ENCODE measurements around the gene EMC10.

GRCh38 chr19:50465986-50466705, 10.2 kb upstream of the EMC10 start:
- TF ChIP-seq CTCF (conservative IDR thresholded peaks at IDR 0.05 in 1 of 2, IDR thresholded peaks at IDR 0.05 in 1 of 2; ENCODE audit: extremely low read depth in 1 of 2, insufficient read depth in 1 of 2, low read depth in 1 of 2, low read length in 2 of 2): no peak
- no peak for TF ChIP-seq EZH2 (IDR thresholded peaks at IDR 0.05; ENCODE audit: borderline replicate concordance, low read length)
